ENCODE results near the gene COX19. TPM values are rescaled to one million over a fixed set of nuclear protein-coding genes. Genes with fewer than 3 reads are reported as not detected.

COX19 gene
- total and polyA plus RNA-seq, 2 of the 13 experiments (the other 11 are each of a cell fraction or from before 2014, with no cell fraction given) = 11.5 to 21.7 TPM

DNA sequence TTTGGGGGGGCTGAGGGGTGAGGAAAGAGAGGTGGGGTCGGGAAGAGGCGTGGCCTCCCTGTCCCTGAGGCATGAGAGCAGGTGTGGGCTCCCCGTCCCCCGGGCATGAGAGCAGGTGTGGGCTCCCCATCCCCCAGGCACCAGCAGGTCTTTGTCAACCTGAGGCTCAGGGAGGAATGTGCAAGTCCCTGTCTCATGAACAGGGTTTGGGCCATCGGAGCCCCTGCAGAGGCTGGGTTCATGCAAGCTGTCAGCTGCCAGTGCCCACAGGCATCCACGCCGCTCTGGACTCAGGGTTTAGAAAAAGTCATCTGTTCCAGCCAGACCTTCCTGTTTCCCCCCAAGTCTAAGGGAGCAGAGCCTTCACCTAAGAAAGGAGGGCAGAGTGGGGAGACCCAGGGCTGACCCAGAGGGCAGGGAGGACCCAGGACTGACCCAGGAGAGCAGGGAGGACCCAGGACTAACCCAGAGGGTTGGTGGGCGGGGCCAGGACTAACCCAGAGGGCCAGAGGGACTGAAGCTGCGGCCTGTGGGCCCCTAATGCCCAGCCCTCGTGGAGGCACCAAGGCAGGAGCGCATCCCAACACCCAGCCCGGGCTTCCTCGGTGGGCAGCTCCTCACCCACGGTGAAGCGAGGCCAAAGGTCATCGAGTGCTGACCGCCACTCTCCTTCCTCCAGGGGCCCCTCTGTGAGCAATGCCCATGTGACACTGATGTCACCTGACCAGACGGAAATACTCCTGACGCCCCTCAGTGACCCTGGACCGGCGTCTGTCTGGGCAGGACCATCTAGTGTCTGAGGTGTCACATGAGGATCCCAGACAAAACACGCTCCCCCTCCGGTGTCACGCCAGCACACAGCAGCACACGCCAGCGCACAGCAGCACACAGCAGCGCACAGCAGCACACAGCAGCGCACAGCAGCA is 40.1 kb upstream of the COX19 start (continued):
- TF ChIP-seq CBX2 (IDR thresholded peaks at IDR 0.05; ENCODE audit: low read depth, low read length) (no peak), CBX2 (CRISPR knock-in tag; IDR thresholded peaks at IDR 0.05; ENCODE audit: low read depth) (no peak), SRSF4 (IDR thresholded peaks at IDR 0.05; ENCODE audit: low read depth, low read length, poor library complexity, severe bottlenecking) (no peak), RORA (CRISPR knock-in tag; IDR thresholded peaks at IDR 0.05) (no peak), ZFP41 (CRISPR knock-in tag; IDR thresholded peaks at IDR 0.05; ENCODE audit: borderline replicate concordance) (no peak), ZNF615 (CRISPR knock-in tag; IDR thresholded peaks at IDR 0.05; ENCODE audit: borderline replicate concordance) (no peak), ZNF101 (CRISPR knock-in tag; IDR thresholded peaks at IDR 0.05; ENCODE audit: borderline replicate concordance, low read depth) (no peak), ZNF740 (CRISPR knock-in tag; IDR thresholded peaks at IDR 0.05) (no peak), CBFB (CRISPR knock-in tag; IDR thresholded peaks at IDR 0.05) (no peak), ZNF235 (CRISPR knock-in tag; IDR thresholded peaks at IDR 0.05; ENCODE audit: borderline replicate concordance) (no peak), CEBPG (CRISPR knock-in tag; IDR thresholded peaks at IDR 0.05) (no peak), MED8 (CRISPR knock-in tag; IDR thresholded peaks at IDR 0.05; ENCODE audit: insufficient replicate concordance) (no peak), PRDM4 (CRISPR knock-in tag; IDR thresholded peaks at IDR 0.05; ENCODE audit: borderline replicate concordance) (no peak), ZNF329 (CRISPR knock-in tag; IDR thresholded peaks at IDR 0.05; ENCODE audit: low read depth) (no peak), ZNF616 (CRISPR knock-in tag; IDR thresholded peaks at IDR 0.05; ENCODE audit: low read depth) (no peak), SOX6 (IDR thresholded peaks at IDR 0.05) (no peak), SOX6 (CRISPR knock-in tag; IDR thresholded peaks at IDR 0.05) (0 out of 2 replicates have a peak, but pooled peaks have one; percentile 12), SOX5 (CRISPR knock-in tag; IDR thresholded peaks at IDR 0.05; ENCODE audit: borderline replicate concordance) (no peak), ZNF225 (CRISPR knock-in tag; IDR thresholded peaks at IDR 0.05) (no peak), FOXP4 (CRISPR knock-in tag; IDR thresholded peaks at IDR 0.05) (no peak), NR2F6 (IDR thresholded peaks at IDR 0.05) (peak; percentile 83), NR2F6 (CRISPR knock-in tag; IDR thresholded peaks at IDR 0.05) (peak; percentile 79), ZFP90 (CRISPR knock-in tag; IDR thresholded peaks at IDR 0.05; ENCODE audit: borderline replicate concordance) (no peak), POGZ (CRISPR knock-in tag; IDR thresholded peaks at IDR 0.05) (no peak)
- TF ChIP-seq, protein P1, sequence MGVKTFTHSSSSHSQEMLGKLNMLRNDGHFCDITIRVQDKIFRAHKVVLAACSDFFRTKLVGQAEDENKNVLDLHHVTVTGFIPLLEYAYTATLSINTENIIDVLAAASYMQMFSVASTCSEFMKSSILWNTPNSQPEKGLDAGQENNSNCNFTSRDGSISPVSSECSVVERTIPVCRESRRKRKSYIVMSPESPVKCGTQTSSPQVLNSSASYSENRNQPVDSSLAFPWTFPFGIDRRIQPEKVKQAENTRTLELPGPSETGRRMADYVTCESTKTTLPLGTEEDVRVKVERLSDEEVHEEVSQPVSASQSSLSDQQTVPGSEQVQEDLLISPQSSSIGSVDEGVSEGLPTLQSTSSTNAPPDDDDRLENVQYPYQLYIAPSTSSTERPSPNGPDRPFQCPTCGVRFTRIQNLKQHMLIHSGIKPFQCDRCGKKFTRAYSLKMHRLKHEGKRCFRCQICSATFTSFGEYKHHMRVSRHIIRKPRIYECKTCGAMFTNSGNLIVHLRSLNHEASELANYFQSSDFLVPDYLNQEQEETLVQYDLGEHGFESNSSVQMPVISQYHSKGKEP (CRISPR knock-in tag; IDR thresholded peaks at IDR 0.05) = no peak
